SK-N-SH treated with all-trans-retinoic acid at 6 μM for 48 hours (cell line): Measurements from ENCODE around the gene MYO18A.

Source experiments
- ARNTL ChIP-seq: fragments of 450-650 bp; formaldehyde crosslinking; IDR thresholded peaks from 2 replicates; pipeline ENCODE4 v1.5.0; 2020; ENCODE audit warnings: low read depth, mild to moderate bottlenecking, moderate library complexity, borderline replicate concordance
- BACH2 ChIP-seq: fragments of 250-450 bp; sonication (Bioruptor Pico); IDR thresholded peaks from 2 replicates; pipeline ENCODE4 v1.9.0; 2021; ENCODE audit warnings: mild to moderate bottlenecking, borderline replicate concordance
- CSRNP3 ChIP-seq: fragments of 250-450 bp; sonication (Bioruptor Pico); IDR thresholded peaks from 2 replicates; pipeline ENCODE4 v1.5.1; 2021; ENCODE audit warnings: mild to moderate bottlenecking, moderate library complexity
- ESRRG ChIP-seq: fragments of 250-450 bp; sonication (Bioruptor Pico); IDR thresholded peaks from 2 replicates; pipeline ENCODE4 v1.6.1; 2021; ENCODE audit warnings: mild to moderate bottlenecking
- ISL1 ChIP-seq: fragments of 250-450 bp; sonication (Bioruptor Pico); IDR thresholded peaks from 2 replicates; pipeline ENCODE4 v2.1.2; 2022; ENCODE audit warnings: mild to moderate bottlenecking, moderate library complexity
- PPARA ChIP-seq: fragments of 250-450 bp; sonication (Bioruptor Pico); IDR thresholded peaks from 2 replicates; pipeline ENCODE4 v1.5.0; 2020; ENCODE audit warnings: mild to moderate bottlenecking, borderline replicate concordance
- RARB ChIP-seq: fragments of 250-450 bp; sonication (Bioruptor Pico); IDR thresholded peaks from 2 replicates; pipeline ENCODE4 v1.8.0; 2021; ENCODE audit warnings: mild to moderate bottlenecking, moderate library complexity
- ZC3H10 ChIP-seq: fragments of 250-450 bp; sonication (Bioruptor Pico); IDR thresholded peaks from 2 replicates; pipeline ENCODE4 v1.5.1; 2021; ENCODE audit warnings: mild to moderate bottlenecking, moderate library complexity
- ZFP3 ChIP-seq: fragments of 250-450 bp; sonication (Bioruptor Pico); IDR thresholded peaks from 2 replicates; pipeline ENCODE4 v1.5.0; 2020; ENCODE audit warnings: mild to moderate bottlenecking, moderate library complexity
- ZFP30 ChIP-seq: fragments of 450-650 bp; formaldehyde crosslinking; IDR thresholded peaks from 2 replicates; pipeline ENCODE4 v1.5.0; 2022; ENCODE audit warnings: mild to moderate bottlenecking, moderate library complexity
- ZNF565 ChIP-seq: fragments of 450-650 bp; formaldehyde crosslinking; conservative IDR thresholded peaks from 2 replicates; pipeline ENCODE4 v1.5.0; 2020; ENCODE audit warnings: low read depth, mild to moderate bottlenecking, moderate library complexity
- TF ChIP-seq, protein P1 (sequence below): fragments of 250-450 bp; sonication (Bioruptor Pico); IDR thresholded peaks from 2 replicates; pipeline ENCODE4 v1.5.1; 2020; ENCODE audit warnings: low read depth, mild to moderate bottlenecking, moderate library complexity
- TF ChIP-seq, protein P2 (sequence below): fragments of 250-450 bp; sonication (Bioruptor Pico); IDR thresholded peaks from 2 replicates; pipeline ENCODE4 v1.8.0; 2021; ENCODE audit warnings: low read depth, mild to moderate bottlenecking, moderate library complexity, borderline replicate concordance

DNA sequence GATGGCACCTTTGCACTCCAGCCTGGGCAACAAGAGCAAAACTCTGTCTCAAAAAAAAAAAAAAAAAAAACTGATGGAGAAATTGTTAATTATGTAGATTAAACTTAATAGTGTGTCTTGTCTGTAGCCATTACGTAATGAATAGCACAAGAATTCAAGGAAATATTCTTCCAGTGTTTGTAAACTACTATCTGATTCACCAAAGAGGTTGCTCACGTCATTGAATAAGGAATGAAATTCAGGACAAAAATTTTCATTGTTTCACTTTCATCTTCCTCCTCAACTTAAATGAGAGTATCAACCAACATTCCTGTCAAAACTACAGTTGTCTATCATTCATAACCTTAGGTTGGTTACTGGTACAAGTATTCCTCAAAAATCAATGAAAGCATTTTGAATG, 30.7 kb upstream of the MYO18A start:
- TF ChIP-seq PPARA = no peak
- TF ChIP-seq ZNF565 = no peak
- no peak for TF ChIP-seq RARB (CRISPR knock-in tag)
- TF ChIP-seq ESRRG (CRISPR knock-in tag) = no peak
- TF ChIP-seq, protein P1, sequence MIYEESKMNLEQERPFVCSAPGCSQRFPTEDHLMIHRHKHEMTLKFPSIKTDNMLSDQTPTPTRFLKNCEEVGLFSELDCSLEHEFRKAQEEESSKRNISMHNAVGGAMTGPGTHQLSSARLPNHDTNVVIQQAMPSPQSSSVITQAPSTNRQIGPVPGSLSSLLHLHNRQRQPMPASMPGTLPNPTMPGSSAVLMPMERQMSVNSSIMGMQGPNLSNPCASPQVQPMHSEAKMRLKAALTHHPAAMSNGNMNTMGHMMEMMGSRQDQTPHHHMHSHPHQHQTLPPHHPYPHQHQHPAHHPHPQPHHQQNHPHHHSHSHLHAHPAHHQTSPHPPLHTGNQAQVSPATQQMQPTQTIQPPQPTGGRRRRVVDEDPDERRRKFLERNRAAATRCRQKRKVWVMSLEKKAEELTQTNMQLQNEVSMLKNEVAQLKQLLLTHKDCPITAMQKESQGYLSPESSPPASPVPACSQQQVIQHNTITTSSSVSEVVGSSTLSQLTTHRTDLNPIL (CRISPR knock-in tag) = no peak
- TF ChIP-seq ZFP30 (CRISPR knock-in tag) = no peak
- no peak for TF ChIP-seq CSRNP3 (CRISPR knock-in tag)
- TF ChIP-seq BACH2 = no peak
- TF ChIP-seq ISL1 (CRISPR knock-in tag) = no peak
- TF ChIP-seq, protein P2, sequence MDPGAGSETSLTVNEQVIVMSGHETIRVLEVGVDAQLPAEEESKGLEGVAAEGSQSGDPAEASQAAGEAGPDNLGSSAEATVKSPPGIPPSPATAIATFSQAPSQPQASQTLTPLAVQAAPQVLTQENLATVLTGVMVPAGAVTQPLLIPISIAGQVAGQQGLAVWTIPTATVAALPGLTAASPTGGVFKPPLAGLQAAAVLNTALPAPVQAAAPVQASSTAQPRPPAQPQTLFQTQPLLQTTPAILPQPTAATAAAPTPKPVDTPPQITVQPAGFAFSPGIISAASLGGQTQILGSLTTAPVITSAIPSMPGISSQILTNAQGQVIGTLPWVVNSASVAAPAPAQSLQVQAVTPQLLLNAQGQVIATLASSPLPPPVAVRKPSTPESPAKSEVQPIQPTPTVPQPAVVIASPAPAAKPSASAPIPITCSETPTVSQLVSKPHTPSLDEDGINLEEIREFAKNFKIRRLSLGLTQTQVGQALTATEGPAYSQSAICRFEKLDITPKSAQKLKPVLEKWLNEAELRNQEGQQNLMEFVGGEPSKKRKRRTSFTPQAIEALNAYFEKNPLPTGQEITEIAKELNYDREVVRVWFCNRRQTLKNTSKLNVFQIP (CRISPR knock-in tag) = no peak
- no peak for TF ChIP-seq ZFP3 (CRISPR knock-in tag)
- TF ChIP-seq ARNTL (CRISPR knock-in tag) = no peak
- TF ChIP-seq ZC3H10 (CRISPR knock-in tag) = no peak
